ENCODE data around the gene BPIFB6.

Gene BPIFB6

GRCh38 chr20:33008336-33009213, 22.9 kb upstream of the BPIFB6 start (continued):
- TF ChIP-seq ZNF518A (tag by site-specific recombination; conservative IDR thresholded peaks at IDR 0.05; ENCODE audit: low read depth) (no peak), ZNF302 (tag by site-specific recombination; IDR thresholded peaks at IDR 0.05; ENCODE audit: low read depth) (no peak), ZBTB49 (tag by site-specific recombination; IDR thresholded peaks at IDR 0.05; ENCODE audit: low read depth) (no peak), OSR2 (tag by site-specific recombination; IDR thresholded peaks at IDR 0.05) (no peak), ZFHX2 (tag by site-specific recombination; conservative IDR thresholded peaks at IDR 0.05) (no peak), BCL11A (tag by site-specific recombination; IDR thresholded peaks at IDR 0.05; ENCODE audit: low read depth) (no peak), KLF16 (tag by site-specific recombination; IDR thresholded peaks at IDR 0.05) (no peak), ZNF211 (tag by site-specific recombination; IDR thresholded peaks at IDR 0.05; ENCODE audit: low read depth) (no peak), ZNF239 (tag by site-specific recombination; IDR thresholded peaks at IDR 0.05) (no peak)

DNA sequence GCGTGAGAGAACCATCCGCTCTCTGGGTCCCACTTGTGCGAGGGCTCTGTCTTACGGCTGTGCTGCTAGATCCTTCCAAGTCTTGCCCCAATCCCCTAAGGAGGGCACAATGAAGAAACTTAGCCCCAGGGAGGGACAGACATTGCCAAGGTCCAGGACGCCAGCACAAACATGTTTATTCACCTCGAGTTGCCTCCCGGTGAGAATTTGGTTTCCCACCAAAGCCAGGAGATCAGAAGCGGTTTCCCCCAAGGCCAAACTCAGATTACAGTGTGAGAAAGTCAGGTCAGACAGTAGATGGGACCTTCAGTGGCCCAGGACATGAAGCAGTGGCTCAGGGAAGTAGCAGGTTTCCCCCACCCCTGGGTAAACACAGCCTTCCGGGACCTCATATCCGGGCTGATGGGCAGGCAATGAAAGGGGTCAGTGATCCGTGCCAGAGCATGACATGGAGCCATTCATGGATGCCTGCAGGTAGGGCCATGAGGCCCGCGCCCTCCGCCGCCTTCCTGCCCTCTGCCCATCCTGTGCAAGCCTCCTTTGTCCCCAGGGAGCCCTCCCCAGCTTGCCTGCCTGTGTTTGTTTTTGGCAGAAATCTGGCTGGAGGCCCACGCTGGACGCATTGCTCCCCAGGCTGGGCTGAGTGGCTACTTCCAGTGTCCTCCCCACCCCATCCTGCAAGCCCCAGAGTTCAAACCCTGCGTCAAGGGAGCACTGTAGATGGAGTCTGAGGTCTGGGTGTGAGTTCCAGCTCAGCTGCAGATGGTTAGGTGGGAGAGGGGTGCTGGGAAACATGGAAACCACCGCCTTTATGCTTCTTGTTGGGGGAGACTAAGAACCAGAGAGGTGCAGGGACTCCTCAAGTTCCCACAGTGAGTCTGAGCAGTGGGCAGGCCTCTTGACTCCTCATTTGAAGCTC, 22.0 kb upstream of the BPIFB6 start:
- Histone ChIP-seq H3K27ac (ENCODE audit: extremely low read depth, low read depth, low read length) (no peak overlapping the region), H3K4me3 (ENCODE audit: low read depth, low read length) (no peak overlapping the region), H3K9me3 (ENCODE audit: control insufficient read depth, insufficient read depth, low read depth, low read length) (no peaks in the 10 kb centered on the region), H3K4me1 (ENCODE audit: control insufficient read depth, insufficient read depth, low read length) (no peaks in the 10 kb centered on the region), H3K36me3 (ENCODE audit: control insufficient read depth in 2 of 2, insufficient read depth in 1 of 2, low read length in 2 of 2) (no peaks in the 10 kb centered on the region)
- ChIA-PET CTCF (no interaction called here), POLR2A (no interaction called here)
- TF ChIP-seq ZNF248 (tag by site-specific recombination; IDR thresholded peaks at IDR 0.05) (no peak), KLF1 (tag by site-specific recombination; IDR thresholded peaks at IDR 0.05) (no peak), SCRT2 (tag by site-specific recombination; IDR thresholded peaks at IDR 0.05) (no peak), MZF1 (tag by site-specific recombination; IDR thresholded peaks at IDR 0.05; ENCODE audit: borderline replicate concordance) (no peak), ZNF350 (tag by site-specific recombination; IDR thresholded peaks at IDR 0.05) (no peak), ZNF791 (tag by site-specific recombination; IDR thresholded peaks at IDR 0.05) (no peak), ZNF112 (tag by site-specific recombination; IDR thresholded peaks at IDR 0.05) (no peak), ZNF211 (tag by site-specific recombination; IDR thresholded peaks at IDR 0.05; ENCODE audit: low read depth) (no peak), KLF7 (tag by site-specific recombination; IDR thresholded peaks at IDR 0.05; ENCODE audit: borderline replicate concordance) (no peak), ZNF23 (tag by site-specific recombination; IDR thresholded peaks at IDR 0.05; ENCODE audit: borderline replicate concordance) (no peak)
